C4-2B (cell line): ENCODE measurements around the gene ENPP7.
A peak's percentile ranks its signal among the peaks of the same experiment; 100 is the strongest.
"Not testable (repeated sequence)": the region's sequence is repeated elsewhere in the genome, so short reads cannot be mapped to it uniquely, and the experiment has no call there.

Experiments
- H3K27ac ChIP-seq: fragments of 450-650 bp; 2 replicates; pipeline ENCODE4 v1.5.1; 2017
- ZFX ChIP-seq: fragments of 450-650 bp; IDR thresholded peaks from 2 replicates; pipeline ENCODE4 v1.6.1; 2017
- TF ChIP-seq, protein P1 (sequence below): fragments of 450-650 bp; conservative IDR thresholded peaks from 2 replicates; pipeline ENCODE4 v1.5.1; 2017; ENCODE audit warnings: mild to moderate bottlenecking

ENPP7 gene

DNA sequence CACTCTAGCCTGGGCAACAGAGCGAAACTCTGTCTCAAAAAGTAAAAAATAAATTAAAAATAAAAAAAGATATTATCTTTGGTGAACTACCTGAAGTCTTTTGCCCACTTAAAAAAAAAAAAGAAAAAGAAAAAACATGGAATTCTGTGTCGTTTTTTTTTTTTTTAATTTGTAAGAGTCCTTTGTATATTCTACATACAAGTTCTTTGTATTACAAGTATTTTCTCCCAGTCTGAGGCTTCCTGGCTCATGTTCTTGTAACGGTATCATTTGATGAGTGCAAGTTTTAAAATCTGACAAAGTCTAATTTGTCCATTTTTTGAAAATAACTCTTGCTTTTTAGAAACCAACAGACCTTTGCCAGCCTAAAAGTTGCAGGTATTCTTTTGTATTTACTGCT is 35.0 kb downstream of the ENPP7 start:
- TF ChIP-seq, protein P1, sequence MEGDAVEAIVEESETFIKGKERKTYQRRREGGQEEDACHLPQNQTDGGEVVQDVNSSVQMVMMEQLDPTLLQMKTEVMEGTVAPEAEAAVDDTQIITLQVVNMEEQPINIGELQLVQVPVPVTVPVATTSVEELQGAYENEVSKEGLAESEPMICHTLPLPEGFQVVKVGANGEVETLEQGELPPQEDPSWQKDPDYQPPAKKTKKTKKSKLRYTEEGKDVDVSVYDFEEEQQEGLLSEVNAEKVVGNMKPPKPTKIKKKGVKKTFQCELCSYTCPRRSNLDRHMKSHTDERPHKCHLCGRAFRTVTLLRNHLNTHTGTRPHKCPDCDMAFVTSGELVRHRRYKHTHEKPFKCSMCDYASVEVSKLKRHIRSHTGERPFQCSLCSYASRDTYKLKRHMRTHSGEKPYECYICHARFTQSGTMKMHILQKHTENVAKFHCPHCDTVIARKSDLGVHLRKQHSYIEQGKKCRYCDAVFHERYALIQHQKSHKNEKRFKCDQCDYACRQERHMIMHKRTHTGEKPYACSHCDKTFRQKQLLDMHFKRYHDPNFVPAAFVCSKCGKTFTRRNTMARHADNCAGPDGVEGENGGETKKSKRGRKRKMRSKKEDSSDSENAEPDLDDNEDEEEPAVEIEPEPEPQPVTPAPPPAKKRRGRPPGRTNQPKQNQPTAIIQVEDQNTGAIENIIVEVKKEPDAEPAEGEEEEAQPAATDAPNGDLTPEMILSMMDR = no peak
- TF ChIP-seq ZFX = no peak
- H3K27ac ChIP-seq = peak overlapping the region; percentile 51; the same call in 1 of the 2 replicates

DNA sequence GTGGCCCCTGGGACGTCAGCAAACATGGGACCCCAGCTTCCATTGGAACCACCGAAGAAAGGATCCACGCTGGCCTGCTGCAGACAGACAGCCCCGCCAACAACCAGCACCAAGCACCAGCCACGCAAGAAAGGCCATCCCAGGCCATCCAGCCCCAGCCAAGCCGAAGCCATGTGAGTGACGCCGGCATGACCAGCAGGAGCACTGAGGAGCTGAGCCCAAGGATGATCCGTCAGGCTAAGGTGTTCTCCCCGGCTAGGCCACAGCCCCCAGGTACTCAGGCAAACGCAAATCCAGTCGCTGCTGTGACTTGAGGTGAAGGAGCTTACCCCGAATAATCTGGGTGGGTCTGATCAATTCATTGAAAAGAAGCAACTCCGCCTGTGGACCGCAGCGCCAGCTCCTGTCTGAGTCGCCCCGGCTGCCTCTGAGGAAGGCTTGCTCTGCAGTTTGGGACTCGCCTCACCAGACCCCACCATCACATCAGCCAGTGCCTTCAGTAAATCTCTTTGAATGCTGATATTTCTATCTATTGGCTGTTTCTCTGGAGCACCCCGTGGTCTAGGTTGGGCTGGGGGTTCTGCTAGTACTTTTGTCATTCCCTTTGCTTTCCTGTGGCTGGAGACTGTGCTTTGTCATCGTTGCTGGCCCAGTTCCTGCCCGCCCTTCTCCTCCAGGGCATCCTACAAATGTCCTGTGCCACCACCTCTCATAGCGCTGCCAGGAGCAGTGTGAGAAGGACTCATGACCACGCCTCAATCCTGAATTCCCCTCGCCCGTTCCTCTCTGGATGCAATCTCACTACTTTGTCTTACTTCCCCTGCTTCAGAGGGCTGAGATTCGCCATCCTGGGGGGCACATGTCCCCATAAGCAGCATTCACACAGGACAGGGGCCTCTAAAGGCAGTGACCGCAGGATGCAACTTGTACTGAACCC is 39.1 kb downstream of the ENPP7 start:
- peak overlapping the region; percentile 63 for H3K27ac ChIP-seq
- TF ChIP-seq ZFX = no peak
- TF ChIP-seq, protein P1 = no peak

DNA sequence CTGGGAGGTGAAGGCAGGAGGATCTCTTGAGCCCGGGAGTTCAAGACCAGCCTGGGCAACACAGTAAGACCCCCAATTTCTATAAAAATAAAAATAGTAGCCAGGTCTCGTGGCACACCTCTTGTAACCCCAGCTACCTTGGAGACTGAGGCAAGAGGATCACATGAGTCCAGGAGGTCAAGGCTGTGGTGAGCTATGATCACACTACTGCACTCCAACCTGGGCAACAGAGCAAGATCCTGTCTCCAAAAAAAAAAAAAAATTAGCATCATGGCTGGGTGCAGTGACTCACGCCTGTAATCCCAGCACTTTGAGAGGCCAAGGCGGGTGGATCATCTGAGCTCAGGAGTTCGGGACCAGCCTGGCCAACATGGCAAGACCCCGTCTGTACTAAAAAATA is 40.5 kb downstream of the ENPP7 start:
- TF ChIP-seq ZFX = no peak
- TF ChIP-seq, protein P1 = no peak
- H3K27ac ChIP-seq = no peak overlapping the region

DNA sequence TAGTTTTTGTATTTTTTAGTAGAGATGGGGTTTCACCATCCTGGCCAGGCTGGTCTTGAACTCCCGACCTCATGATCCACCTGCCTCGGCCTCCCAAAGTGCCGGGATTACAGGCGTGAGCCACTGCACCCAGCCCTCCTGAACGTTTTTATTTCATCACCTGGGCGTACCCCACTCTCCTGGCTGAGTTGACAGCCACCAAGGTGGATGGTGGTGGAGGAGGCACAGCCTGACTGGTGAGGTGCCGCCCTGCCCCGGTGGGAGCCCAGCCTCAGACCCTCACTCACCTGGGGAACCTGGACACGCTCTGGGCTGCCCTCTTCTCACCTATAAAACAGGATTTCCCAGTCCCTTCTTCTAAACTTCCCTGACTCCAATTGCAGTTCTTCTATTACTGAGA is 42.0 kb downstream of the ENPP7 start:
- H3K27ac ChIP-seq = not testable (repeated sequence)

DNA sequence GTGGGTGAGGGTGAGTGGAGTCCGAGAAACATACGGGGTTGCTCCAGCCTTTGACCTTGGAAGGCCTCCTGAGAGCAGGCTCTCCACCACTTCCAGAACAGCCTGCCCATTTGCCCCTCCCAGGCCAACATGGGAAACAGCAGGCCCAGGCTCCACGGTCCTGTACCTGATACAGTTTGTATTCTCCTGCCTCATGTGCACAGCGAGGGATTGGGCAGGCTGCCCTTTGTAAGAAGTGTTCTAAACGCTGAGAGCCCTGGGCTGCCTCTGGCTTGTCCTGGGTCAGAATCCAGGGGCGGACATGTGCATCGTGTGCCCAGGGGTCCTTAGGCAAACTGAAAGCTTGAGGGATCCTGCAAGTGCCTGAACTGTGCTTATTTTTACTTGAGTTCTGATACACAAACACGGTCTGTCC is 43.8 kb downstream of the ENPP7 start:
- TF ChIP-seq ZFX = no peak
- TF ChIP-seq, protein P1 = no peak
- H3K27ac ChIP-seq = no peak overlapping the region

DNA sequence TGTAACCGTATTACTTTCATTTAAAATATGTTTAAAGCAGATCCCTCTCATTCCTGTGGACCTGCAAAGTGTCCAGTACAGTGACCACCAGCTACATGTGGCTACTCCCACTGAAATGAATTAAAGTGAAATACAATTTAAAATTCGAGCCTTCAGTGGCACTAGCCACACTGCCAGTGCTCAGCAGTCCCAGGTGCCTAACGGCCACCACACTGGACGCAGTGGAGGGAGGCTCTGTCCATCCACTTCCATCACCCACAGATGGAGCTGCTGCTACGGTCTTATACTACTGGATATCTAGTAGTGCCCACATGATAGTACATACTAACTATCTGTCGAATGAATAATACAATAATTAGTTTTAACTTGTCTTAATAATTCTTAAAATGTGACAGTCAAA is 44.9 kb downstream of the ENPP7 start:
- no peak overlapping the region for H3K27ac ChIP-seq
- TF ChIP-seq ZFX = no peak
- TF ChIP-seq, protein P1 = no peak

DNA sequence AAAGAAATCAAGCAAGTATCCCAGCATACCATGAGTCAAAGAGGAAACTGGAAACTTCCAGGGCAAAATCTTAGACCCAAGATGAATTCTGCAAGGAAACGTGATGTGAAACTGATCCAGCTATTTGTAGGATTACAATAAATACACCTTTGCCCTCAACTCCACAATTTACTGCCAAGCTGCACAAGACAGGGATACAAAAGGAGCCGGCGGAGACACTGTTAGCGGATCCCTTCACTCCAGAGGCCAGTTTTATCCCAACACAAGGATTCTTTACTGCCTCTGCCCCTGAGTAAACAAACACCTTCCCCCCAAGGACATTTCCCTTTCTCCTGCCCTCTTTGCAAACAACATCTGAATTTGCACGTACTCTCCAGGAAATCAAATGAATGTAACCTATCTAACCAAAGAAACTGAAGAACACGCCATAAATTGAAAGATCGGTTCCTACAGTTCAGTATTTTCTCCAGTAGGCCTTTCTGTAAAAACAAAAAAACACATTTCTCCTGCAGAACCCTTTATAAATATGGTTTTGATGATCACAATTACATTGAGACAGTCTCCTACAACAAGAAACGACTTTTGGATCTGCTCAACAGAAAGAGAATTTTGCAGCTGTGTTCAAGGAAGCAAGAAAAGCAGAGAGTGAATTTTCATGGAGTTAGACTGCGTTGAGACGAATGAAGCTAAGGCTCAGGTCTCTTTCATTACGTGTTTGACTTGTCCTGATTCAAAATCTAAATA is 45.8 kb downstream of the ENPP7 start:
- TF ChIP-seq, protein P1 = no peak
- no peak for TF ChIP-seq ZFX
- peak overlapping the region; percentile 90; the same call in 1 of the 2 replicates for H3K27ac ChIP-seq
